Activated T-helper 17 cell treated with anti-CD3 and anti-CD28 coated beads, Interleukin-2, amount 50 U/mL, for 72 hours (primary cell): ENCODE data around the gene MUC4. TPM values are rescaled to one million over a fixed set of nuclear protein-coding genes. Genes with fewer than 3 reads are reported as not detected.
"Not testable (repeated sequence)": the region's sequence is repeated elsewhere in the genome, so short reads cannot be mapped to it uniquely, and the experiment has no call there.

Experiments used
- ATAC-seq: fragments of 150-1000 bp; cut with Tn5 transposase; replicated peaks from 2 replicates; pipeline ENCODE4 v1.10.0; 2021; ENCODE audit warnings: mild to moderate bottlenecking, moderate library complexity
- H3K27ac Mint-ChIP-seq: one replicate; pipeline ENCODE4 v1.8.0; 2022; ENCODE audit warnings: mixed read lengths
- H3K27me3 Mint-ChIP-seq: one replicate; pipeline ENCODE4 v1.8.0; 2022; ENCODE audit warnings: mixed read lengths
- H3K36me3 Mint-ChIP-seq: one replicate; pipeline ENCODE4 v1.8.0; 2022; ENCODE audit warnings: low read depth, mild to moderate bottlenecking, mixed read lengths
- H3K4me1 Mint-ChIP-seq: one replicate; pipeline ENCODE4 v1.8.0; 2022; ENCODE audit warnings: mixed read lengths
- H3K4me3 Mint-ChIP-seq: one replicate; pipeline ENCODE4 v1.8.0; 2022; ENCODE audit warnings: mild to moderate bottlenecking, mixed read lengths
- H3K9me3 Mint-ChIP-seq: one replicate; pipeline ENCODE4 v1.8.0; 2022; ENCODE audit warnings: mixed read lengths
- total RNA-seq, 2 donors: library from RNA; stranded (reverse); gene quantifications; one replicate each; pipeline ENCODE4 v1.2.3, GENCODE V29; 2022

MUC4 gene
- total RNA-seq, 2 donors from 2014 or later = 2.4 to 3.1 TPM

DNA sequence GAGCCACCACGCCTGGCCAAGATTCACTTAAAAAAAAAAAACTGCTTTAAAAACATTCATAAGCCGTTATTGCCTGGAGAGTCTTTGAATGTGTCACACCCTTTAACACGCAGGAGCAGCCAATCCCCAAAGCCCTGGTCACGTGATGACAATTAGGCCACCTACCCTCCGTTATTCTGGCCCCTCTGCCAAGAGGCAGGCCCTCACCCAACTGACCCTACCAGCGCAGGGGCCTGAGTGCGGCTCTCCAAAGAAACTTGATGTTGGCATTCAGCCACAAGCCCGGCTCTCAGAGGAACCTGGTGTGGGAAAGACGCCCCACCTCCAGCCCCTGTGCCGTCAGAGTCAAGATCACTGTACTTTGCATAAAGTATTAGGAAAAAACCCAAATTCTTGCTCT, 11.6 kb upstream of the MUC4 start:
- no peak for ATAC-seq
- no peaks in the 10 kb centered on the region for H3K9me3 Mint-ChIP-seq
- H3K4me1 Mint-ChIP-seq = no peaks in the 10 kb centered on the region
- no peaks in the 10 kb centered on the region for H3K36me3 Mint-ChIP-seq
- no peak overlapping the region for H3K4me3 Mint-ChIP-seq
- peaks cover 11% of the 10 kb centered on the region for H3K27me3 Mint-ChIP-seq
- H3K27ac Mint-ChIP-seq = no peak overlapping the region

DNA sequence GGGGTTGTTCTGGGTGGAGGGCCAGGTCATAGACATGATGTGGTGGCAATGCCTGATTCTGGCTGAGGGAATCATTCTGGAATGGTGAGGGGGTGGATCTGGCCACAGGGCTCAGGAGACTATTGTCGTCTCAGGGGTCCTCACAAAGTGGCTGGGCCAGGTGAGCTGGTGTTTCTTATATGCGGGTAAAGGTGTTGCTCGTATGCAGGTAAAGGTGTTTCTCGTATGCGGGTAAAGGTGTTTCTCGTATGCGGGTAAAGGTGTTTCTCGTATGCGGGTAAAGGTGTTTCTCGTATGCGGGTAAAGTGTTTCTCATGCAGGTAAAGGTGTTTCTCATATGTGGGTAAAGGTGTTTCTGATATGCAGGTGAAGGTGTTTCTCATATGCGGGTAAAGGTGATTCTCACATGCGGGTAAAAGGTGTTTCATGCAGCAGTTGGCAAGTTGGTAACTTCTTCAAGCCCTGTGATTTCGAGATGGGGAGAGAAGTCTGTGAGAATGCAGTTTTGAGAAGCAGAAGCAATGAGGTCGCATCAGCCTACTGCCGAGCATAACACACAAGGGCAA, 10.5 kb upstream of the MUC4 start:
- Mint-ChIP-seq H3K4me3 (no peak overlapping the region), H3K27ac (no peak overlapping the region), H3K4me1 (no peaks in the 10 kb centered on the region), H3K9me3 (no peaks in the 10 kb centered on the region), H3K27me3 (peaks cover 11% of the 10 kb centered on the region), H3K36me3 (no peaks in the 10 kb centered on the region)
- ATAC-seq = no peak

DNA sequence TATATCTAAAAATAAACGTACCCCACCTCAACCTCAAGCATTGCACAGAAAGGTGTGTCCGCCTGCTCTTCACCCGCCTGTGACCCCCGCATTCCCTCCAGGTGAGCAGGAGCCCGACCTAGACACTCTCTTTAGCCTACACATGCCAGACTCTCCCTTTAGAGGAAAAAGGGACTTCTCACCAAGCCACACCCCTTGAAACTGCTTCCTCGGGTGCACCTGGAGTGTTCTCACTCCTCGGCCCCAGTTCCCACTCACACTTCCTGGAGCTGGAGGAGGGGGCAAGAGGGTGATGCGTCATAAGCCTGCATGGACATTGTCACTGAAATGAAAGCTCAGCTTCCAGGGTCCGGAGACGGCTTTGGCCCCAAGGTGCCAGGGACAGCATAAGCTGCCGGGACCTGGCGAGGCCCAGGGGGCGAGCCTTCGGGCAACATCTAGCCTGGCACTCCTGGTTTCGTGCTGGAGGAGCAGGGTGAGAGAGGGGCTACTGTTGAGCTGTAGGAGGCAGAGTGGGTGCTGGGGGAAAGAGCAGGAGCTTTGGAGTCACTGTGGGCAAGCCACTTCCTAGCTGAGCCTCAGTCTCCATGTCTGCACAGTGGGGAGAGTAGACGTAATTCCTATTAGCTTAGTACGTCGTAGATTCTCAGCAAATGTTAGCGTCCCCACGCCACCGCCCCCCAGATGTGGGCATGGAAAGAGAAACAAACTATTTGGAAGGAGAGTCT, 9.8 kb upstream of the MUC4 start:
- H3K27me3 Mint-ChIP-seq = peaks cover 11% of the 10 kb centered on the region
- ATAC-seq = no peak
- no peak overlapping the region for H3K27ac Mint-ChIP-seq
- no peaks in the 10 kb centered on the region for H3K36me3 Mint-ChIP-seq
- H3K9me3 Mint-ChIP-seq = no peaks in the 10 kb centered on the region
- no peak overlapping the region for H3K4me3 Mint-ChIP-seq
- no peaks in the 10 kb centered on the region for H3K4me1 Mint-ChIP-seq

DNA sequence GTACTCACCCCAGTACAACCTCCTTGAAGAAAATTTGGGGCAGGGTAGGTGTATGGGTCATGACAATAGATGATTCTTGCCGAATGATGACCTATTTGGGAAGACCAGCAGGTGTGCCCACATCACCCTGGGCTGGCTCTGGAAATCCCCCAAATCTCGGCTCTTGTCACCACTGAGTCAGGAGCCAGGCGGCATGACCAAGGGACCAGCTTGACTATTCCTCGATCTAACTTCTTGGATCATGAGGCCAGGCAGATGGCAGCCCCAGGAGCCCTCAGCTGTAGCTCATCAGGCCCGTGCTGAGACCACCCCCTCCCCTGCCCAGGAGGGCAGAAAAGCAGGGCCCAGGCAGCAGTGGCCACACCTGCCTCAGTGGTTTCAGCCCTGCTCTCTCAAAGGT, 9.2 kb upstream of the MUC4 start:
- H3K4me3 Mint-ChIP-seq = no peak overlapping the region
- H3K4me1 Mint-ChIP-seq = no peaks in the 10 kb centered on the region
- ATAC-seq = peak; percentile 21
- H3K36me3 Mint-ChIP-seq = no peaks in the 10 kb centered on the region
- no peaks in the 10 kb centered on the region for H3K9me3 Mint-ChIP-seq
- no peak overlapping the region for H3K27ac Mint-ChIP-seq
- peaks cover 11% of the 10 kb centered on the region for H3K27me3 Mint-ChIP-seq

DNA sequence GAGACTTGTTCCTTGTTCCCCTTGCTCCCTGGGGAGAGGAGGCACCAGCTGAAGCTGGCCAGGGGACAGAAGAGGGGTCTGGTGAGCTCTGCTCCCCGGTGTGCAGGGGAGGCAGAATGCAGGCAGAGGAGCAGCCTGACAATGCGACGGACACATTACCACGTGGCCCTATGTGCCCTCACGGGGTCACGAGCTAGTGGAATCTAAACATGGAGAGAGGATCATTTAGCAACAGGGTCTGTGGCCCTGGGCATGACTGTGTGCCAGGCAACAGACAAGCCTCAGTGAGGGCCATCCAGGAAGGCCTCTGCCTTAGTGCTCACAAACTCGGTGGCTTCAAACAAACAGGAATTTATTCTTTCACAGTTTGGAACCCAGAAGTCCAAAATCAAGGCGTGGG, 8.5 kb upstream of the MUC4 start:
- no peak for ATAC-seq
- H3K4me3 Mint-ChIP-seq = no peak overlapping the region
- no peaks in the 10 kb centered on the region for H3K36me3 Mint-ChIP-seq
- no peaks in the 10 kb centered on the region for H3K4me1 Mint-ChIP-seq
- H3K9me3 Mint-ChIP-seq = no peaks in the 10 kb centered on the region
- no peak overlapping the region for H3K27ac Mint-ChIP-seq
- peaks cover 11% of the 10 kb centered on the region for H3K27me3 Mint-ChIP-seq

DNA sequence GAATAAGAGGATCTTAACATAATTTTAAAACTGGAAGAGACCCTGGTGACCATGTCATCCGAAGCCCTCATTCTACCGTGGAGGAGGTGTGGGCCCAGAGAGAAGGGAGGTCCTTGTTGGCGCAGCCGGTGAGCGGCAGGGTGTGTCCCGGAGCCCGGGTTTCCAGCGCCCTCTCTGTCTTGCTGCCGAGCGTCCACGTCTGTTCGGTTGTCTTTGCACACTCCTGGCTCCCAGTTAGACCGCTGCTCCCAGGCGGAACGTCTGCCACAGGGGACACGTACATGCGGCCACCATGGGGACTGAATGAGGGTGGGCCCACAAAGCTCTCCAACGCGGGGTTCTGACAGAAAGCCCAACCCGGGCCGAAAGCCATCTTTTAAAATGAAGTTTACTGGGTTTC, 6.6 kb upstream of the MUC4 start:
- Mint-ChIP-seq H3K4me1 (no peaks in the 10 kb centered on the region), H3K9me3 (no peaks in the 10 kb centered on the region)

DNA sequence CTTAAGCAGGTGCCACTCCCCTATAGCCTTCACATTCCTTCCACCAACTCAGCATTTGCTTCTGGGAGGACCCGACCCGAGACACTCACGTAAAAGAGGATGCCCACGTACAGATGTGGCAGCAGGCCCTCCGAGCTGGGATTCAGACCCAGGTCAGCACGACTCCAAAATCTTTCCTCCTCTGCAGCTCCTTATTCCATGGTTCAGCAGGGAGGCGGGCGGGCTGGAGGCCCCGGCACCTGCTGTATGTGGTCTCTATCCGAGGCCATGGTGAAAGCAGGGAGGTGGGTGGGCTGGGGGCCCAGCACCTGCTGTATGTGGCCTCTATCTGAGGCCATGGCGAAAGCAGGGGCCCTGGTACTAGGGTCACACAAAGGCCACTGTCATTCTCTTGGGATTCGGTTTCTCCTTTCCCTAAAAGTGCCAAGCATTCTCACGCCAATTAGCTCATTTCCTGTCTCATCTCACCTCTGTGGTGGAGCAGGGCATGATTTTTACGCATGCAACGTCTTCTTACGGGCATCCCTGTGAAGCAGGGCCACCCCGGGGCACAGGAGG, 5.9 kb upstream of the MUC4 start:
- no peak for ATAC-seq
- Mint-ChIP-seq H3K36me3 (no peaks in the 10 kb centered on the region), H3K27ac (no peak overlapping the region), H3K4me1 (no peaks in the 10 kb centered on the region), H3K27me3 (peaks cover 7% of the 10 kb centered on the region), H3K9me3 (no peaks in the 10 kb centered on the region), H3K4me3 (no peak overlapping the region)

More for the DNA sequence above, 6.6 kb upstream of the MUC4 start:
- no peak overlapping the region for H3K27ac Mint-ChIP-seq
- no peak overlapping the region for H3K4me3 Mint-ChIP-seq
- H3K27me3 Mint-ChIP-seq = peaks cover 7% of the 10 kb centered on the region
- no peak for ATAC-seq
- no peaks in the 10 kb centered on the region for H3K36me3 Mint-ChIP-seq

DNA sequence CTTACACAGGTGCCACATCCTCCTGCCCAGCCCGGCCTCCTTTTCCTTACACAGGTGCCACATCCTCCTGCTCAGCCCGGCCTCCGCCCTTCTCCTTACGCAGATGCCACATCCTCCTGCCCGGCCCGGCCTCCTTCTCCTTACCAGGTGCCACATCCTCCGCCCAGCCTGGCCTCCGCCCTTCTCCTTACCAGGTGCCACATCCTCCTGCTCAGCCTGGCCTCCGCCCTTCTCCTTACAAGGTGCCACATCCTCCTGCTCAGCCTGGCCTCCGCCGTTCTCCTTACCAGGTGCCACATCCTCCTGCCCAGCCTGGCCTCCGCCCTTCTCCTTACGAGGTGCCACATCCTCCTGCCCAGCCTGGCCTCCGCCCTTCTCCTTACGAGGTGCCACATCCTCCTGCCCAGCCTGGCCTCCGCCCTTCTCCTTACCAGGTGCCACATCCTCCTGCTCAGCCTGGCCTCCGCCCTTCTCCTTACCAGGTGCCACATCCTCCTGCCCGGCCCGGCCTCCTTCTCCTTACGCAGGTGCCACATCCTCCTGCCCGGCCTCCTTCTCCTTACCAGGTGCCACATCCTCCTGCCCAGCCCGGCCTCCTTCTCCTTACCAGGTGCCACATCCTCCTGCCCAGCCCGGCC, 4.7 kb upstream of the MUC4 start:
- not testable (repeated sequence) for H3K4me1 Mint-ChIP-seq, ATAC-seq, H3K36me3 Mint-ChIP-seq, H3K9me3 Mint-ChIP-seq, H3K27me3 Mint-ChIP-seq, H3K27ac Mint-ChIP-seq, H3K4me3 Mint-ChIP-seq

DNA sequence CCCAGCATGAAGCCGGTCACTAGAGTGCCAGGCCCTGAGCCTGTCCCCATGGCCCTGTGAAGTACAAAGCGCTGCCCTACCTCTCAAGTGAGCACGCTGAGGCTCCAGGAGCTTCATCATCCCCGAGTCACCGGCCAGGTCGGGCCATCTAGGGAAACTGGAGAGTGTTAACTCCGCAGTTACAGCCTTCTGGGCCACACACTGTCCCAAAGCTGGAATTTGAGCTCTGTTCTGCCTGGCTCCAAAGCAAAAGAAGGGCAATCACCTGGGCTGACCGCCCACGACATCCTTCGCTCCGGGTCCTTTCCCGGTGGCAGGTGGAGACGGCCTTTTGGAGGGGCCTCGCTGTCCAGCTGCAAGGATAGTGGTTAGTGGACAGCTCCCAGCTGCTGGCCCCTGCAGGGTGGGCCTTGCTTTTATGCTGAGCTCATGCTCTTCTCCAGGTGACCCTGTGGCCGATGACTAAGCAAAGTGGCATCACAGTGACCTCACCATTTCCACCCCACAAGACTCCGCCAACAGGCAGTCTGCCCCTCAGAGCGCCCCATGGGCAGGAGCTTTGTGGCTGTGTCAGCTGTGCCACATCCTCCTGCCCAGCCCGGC, 3.5 kb upstream of the MUC4 start:
- Mint-ChIP-seq H3K36me3 (no peaks in the 10 kb centered on the region), H3K27me3 (no peaks in the 10 kb centered on the region)
- ATAC-seq = peak; percentile 73

DNA sequence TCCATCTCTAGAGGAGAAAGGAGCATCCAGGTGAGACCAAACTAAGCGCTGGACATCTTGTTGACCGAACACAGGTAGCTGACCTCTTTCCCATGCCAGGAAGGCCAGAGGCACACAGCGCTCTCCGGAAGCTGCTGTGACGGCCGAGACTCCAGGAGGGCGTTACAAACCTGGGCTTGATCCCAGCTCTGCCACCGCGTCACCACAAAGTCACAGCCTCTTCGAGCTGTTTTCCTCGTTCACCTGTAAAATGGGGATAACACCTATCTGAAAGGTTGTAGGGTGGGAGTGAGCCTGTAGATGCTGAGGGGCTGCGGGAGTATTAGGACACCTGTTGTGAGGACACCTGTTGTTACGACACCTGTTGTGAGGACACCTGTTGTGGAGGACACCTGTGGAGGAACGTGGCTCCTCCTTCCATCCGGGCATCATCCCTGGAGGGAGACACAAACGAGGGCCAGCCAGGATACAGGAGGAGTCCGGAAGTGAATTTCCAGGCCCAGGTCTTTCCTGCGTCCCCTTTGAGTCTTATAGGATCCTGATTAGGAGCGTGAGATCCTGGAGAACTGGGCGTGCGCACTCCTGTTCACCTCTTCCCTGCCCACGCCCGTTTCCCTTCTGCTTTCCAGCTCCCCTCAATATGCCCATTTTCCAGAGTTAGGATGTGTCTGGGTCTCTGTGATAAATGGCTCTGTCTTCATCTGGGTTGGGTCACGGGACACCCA, 2.3 kb upstream of the MUC4 start:
- Mint-ChIP-seq H3K4me3 (no peak overlapping the region), H3K9me3 (no peaks in the 10 kb centered on the region), H3K36me3 (no peaks in the 10 kb centered on the region), H3K4me1 (no peaks in the 10 kb centered on the region), H3K27me3 (no peaks in the 10 kb centered on the region), H3K27ac (no peak overlapping the region)
- ATAC-seq = no peak

More for the DNA sequence above, 3.5 kb upstream of the MUC4 start:
- H3K9me3 Mint-ChIP-seq = no peaks in the 10 kb centered on the region
- no peaks in the 10 kb centered on the region for H3K4me1 Mint-ChIP-seq
- H3K4me3 Mint-ChIP-seq = no peak overlapping the region
- no peak overlapping the region for H3K27ac Mint-ChIP-seq

DNA sequence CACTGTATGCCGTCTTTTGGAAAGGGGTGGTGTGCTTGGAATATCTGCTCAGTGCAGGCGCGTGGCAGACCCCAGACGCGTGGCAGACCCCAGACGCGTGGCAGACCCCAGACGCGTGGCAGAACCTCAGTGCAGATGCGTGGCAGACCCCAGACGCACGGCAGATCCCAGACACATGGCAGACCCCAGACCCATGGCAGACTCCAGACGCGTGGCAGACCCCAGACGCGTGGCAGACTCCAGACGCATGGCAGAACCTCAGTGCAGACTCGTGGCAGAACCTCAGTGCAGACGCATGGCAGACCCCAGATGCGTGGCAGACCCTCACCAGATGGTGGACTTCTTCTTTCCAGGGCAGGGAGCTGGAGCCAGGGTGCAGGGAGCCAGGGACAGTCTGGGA, 637 bp upstream of the MUC4 start:
- no peaks in the 10 kb centered on the region for H3K9me3 Mint-ChIP-seq
- H3K4me3 Mint-ChIP-seq = no peak overlapping the region
- H3K27me3 Mint-ChIP-seq = no peaks in the 10 kb centered on the region
- H3K27ac Mint-ChIP-seq = no peak overlapping the region
- H3K36me3 Mint-ChIP-seq = no peaks in the 10 kb centered on the region
- ATAC-seq = no peak
- no peaks in the 10 kb centered on the region for H3K4me1 Mint-ChIP-seq

DNA sequence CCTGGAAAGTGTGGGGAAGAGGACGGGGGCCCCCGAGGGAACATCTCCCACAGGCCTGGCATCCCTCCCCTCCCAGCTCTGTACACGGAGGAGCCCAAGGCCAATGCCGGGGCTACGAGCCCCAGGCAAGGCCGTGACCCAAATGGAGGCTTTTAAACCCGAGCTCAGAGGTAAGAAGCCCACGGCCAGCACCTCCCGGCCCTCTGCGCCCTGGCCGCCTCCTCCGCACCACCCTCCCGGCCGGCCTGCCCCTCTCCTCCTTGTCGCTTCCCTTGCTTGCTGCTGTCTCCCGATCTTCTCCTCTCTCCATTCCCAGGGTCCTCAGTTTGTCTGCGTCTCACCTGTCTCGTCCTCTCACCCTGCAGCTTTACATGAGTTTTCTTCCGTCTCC, 1.3 kb downstream of the MUC4 start:
- Mint-ChIP-seq H3K9me3 (no peaks in the 10 kb centered on the region), H3K27ac (no peak overlapping the region), H3K4me1 (peaks cover 8% of the 10 kb centered on the region), H3K36me3 (no peaks in the 10 kb centered on the region), H3K27me3 (no peaks in the 10 kb centered on the region), H3K4me3 (no peak overlapping the region)
- ATAC-seq = no peak

DNA sequence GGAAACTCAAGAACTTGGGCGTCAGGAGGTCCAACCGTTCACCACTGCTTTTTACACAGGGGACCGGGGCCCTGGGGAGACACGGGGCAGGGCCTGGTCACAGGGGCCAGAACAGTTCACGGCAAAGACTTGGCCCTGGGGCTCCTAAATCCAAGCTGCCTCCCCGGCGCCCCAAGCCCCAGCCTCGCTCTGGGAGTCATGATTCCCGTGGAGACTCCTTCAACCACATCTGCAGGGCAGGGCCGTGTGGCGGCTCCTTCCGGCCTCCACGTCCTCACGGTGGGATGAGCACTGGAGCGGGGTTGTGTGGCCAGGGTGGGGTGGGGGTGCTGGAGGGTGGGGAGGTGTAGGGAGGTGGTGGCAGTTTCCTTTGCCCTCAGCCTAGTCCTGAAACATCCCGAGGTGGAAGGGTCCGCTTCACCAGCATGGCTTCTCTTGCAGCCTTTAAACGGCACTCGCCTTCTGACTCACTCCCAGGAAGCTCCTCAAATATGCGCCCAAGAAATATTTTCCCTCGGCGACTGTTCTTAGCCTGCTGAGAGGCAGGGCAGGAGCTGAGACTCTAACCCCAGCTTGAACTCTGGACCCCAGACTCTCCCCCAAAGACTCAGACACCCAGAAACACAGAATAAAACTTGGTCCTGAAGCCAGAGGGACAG, 1.8 kb downstream of the MUC4 start:
- H3K36me3 Mint-ChIP-seq = no peaks in the 10 kb centered on the region

DNA sequence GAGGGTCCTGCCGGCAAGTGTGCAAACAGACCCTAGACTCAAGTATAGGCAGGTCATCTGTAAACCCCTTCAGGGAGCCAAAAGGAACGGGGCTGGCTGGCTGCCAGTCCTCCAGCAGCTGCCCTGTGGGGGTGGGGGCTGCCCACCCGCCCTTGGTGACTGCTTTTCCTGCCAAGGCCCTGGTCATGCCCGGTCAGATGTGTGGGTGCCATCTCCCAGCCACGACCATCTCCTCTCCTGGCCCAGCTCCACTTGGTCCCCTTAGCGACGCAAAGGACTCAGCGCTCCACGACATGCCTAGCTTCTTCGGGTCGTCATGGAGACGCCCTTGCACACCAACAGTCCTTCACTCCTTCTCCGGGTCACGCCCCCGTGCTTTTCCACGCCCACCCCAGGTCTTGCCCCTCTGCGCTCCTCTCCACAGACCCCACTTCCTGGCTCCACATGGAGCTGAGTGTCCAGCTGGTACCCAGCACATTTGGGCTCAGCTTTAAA, 2.4 kb downstream of the MUC4 start:
- no peaks in the 10 kb centered on the region for H3K27me3 Mint-ChIP-seq
- peaks cover 18% of the 10 kb centered on the region for H3K4me1 Mint-ChIP-seq
- no peak overlapping the region for H3K27ac Mint-ChIP-seq
- H3K36me3 Mint-ChIP-seq = no peaks in the 10 kb centered on the region
- no peak for ATAC-seq
- H3K4me3 Mint-ChIP-seq = no peak overlapping the region
- H3K9me3 Mint-ChIP-seq = no peaks in the 10 kb centered on the region

More for the DNA sequence above, 1.8 kb downstream of the MUC4 start:
- Mint-ChIP-seq H3K27ac (no peak overlapping the region), H3K4me1 (peaks cover 13% of the 10 kb centered on the region), H3K9me3 (no peaks in the 10 kb centered on the region), H3K27me3 (no peaks in the 10 kb centered on the region), H3K4me3 (no peak overlapping the region)
- ATAC-seq = no peak
